ENCODE results near the gene SOX18.
A peak's percentile ranks its signal among the peaks of the same experiment; 100 is the strongest.

Gene SOX18

GRCh38 chr20:64037199-64037497 is 12.3 kb downstream of the SOX18 start:
- Histone ChIP-seq H3K27me3 (peaks cover 3% of the 10 kb centered on the region; the same call in 1 of the 2 replicates), H3K9me3 (no peaks in the 10 kb centered on the region), H3K4me1 (peaks cover 36% of the 10 kb centered on the region), H3K4me3 (ENCODE audit: low read depth, low read length) (peak overlapping the region; percentile 61), H3K36me3 (peaks cover 21% of the 10 kb centered on the region)
- no peak for DNase-seq
- TF ChIP-seq CTCF (IDR thresholded peaks at IDR 0.05; ENCODE audit: low read depth, low read length), result no peak

- H3K4me3 ChIP-seq (ENCODE audit: low read depth, low read length), result peak overlapping the region; percentile 61
- no peaks in the 10 kb centered on the region for H3K27me3 ChIP-seq
- DNase-seq, result no peak
- H3K9me3 ChIP-seq, result no peaks in the 10 kb centered on the region
- H3K36me3 ChIP-seq, result peaks cover 25% of the 10 kb centered on the region
- no peak for TF ChIP-seq CTCF (IDR thresholded peaks at IDR 0.05; ENCODE audit: low read depth, low read length)
- peaks cover 36% of the 10 kb centered on the region for H3K4me1 ChIP-seq
Measured at GRCh38 chr20:64036346-64037198, 12.9 kb downstream of the SOX18 start.

GRCh38 chr20:64035933-64036345 is 13.5 kb downstream of the SOX18 start, which contains the start of gene C20orf204:
Gene C20orf204, plus strand, starts transcription at chr20:64036182. Its CDS starts 142 bp downstream, at chr20:64036324.
- H3K27me3 ChIP-seq, result no peaks in the 10 kb centered on the region
- peak; percentile 66 for DNase-seq
- no peak for TF ChIP-seq CTCF (IDR thresholded peaks at IDR 0.05; ENCODE audit: low read depth, low read length)
- peaks cover 29% of the 10 kb centered on the region for H3K36me3 ChIP-seq
- H3K4me1 ChIP-seq, result peaks cover 36% of the 10 kb centered on the region
- peak within 1 kb of the TSS; percentile 61 for H3K4me3 ChIP-seq (ENCODE audit: low read depth, low read length)
- H3K9me3 ChIP-seq, result no peaks in the 10 kb centered on the region

- Histone ChIP-seq H3K9me3 (no peaks in the 10 kb centered on the region), H3K36me3 (peaks cover 36% of the 10 kb centered on the region), H3K4me1 (peaks cover 36% of the 10 kb centered on the region), H3K4me3 (ENCODE audit: low read depth, low read length) (0 out of 2 replicates have a peak overlapping the region, but pooled peaks have one; percentile 61), H3K27me3 (no peaks in the 10 kb centered on the region)
- peak; percentile 5 for DNase-seq
- no peak for TF ChIP-seq CTCF (IDR thresholded peaks at IDR 0.05; ENCODE audit: low read depth, low read length)
Measured at GRCh38 chr20:64035066-64035932, 14.1 kb downstream of the SOX18 start.

GRCh38 chr20:64033981-64034493 is 15.4 kb downstream of the SOX18 start:
- TF ChIP-seq CTCF (IDR thresholded peaks at IDR 0.05; ENCODE audit: low read depth, low read length), result no peak
- H3K36me3 ChIP-seq, result peaks cover 46% of the 10 kb centered on the region

More at GRCh38 chr20:64033981-64034493, 15.4 kb downstream of the SOX18 start:
- DNase-seq, result no peak
- Histone ChIP-seq H3K4me1 (peaks cover 29% of the 10 kb centered on the region), H3K27me3 (no peaks in the 10 kb centered on the region), H3K4me3 (ENCODE audit: low read depth, low read length) (no peak overlapping the region), H3K9me3 (no peaks in the 10 kb centered on the region)
